ENCODE results near the gene SLC13A3. TPM values are rescaled to one million over a fixed set of nuclear protein-coding genes. Genes with fewer than 3 reads are reported as not detected.

SLC13A3 gene
- total RNA-seq, 1 experiment from 2014 or later, result 17.5 TPM

DNA sequence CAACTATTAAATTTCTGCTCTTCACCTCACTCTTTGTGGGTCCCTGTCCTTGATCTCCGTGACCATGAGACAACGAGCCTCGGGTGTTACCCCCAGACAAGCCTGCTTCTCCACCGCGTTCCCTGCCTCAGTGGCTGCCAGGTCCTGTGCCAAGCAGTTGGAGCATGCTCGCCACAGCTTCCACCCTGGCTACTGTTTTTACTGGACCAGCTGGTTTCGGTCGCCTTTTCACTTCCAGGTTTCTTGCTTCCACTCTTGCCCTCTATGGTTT is 32.3 kb upstream of the SLC13A3 start:
- Histone ChIP-seq H3K18ac (ENCODE audit: insufficient read length, low read depth, low read length) (no peak overlapping the region), H3K79me1 (ENCODE audit: insufficient read depth, low read depth, low read length, poor library complexity, severe bottlenecking) (peaks cover 7% of the 10 kb centered on the region), H3K23me2 (ENCODE audit: insufficient read length, low read depth, low read length, poor library complexity, severe bottlenecking) (peaks cover 10% of the 10 kb centered on the region), H3K79me2 (ENCODE audit: insufficient read depth, low read length) (peaks cover 12% of the 10 kb centered on the region; the same call in 1 of the 2 replicates), H2BK120ac (ENCODE audit: low read depth, low read length, poor library complexity, severe bottlenecking) (no peak overlapping the region), H3K23ac (ENCODE audit: insufficient read length, low read depth, low read length) (no peak overlapping the region), H3K27ac (ENCODE audit: insufficient read length, low read depth, low read length) (no peak overlapping the region), H2BK12ac (ENCODE audit: insufficient read length, low read depth, low read length) (no peak overlapping the region), H2AFZ (ENCODE audit: low read length) (no peak overlapping the region), H4K91ac (ENCODE audit: insufficient read length, low read depth, low read length) (no peak overlapping the region), H4K8ac (replicated peaks; ENCODE audit: insufficient read length, low read depth, low read length) (no peak overlapping the region), H3T11ph (ENCODE audit: low read length) (no peak overlapping the region), H4K5ac (ENCODE audit: insufficient read length, low read depth, low read length) (no peak overlapping the region), H3K9me3 (ENCODE audit: control insufficient read depth, low read depth, low read length) (no peaks in the 10 kb centered on the region), H2BK20ac (ENCODE audit: low read depth, low read length, poor library complexity, severe bottlenecking) (no peak overlapping the region), H2AK5ac (ENCODE audit: insufficient read length, low read length) (no peak overlapping the region), H3K56ac (ENCODE audit: insufficient read length, low read depth, low read length) (no peak overlapping the region), H3K4ac (ENCODE audit: low read depth, low read length) (no peak overlapping the region), H2BK5ac (ENCODE audit: insufficient read length, low read length) (no peak overlapping the region), H3K9ac (ENCODE audit: extremely low read depth, insufficient read length, low read length) (peak overlapping the region; percentile 68), H3K14ac (ENCODE audit: insufficient read depth, low read length) (peak overlapping the region; percentile 19; the same call in 1 of the 2 replicates), H2BK15ac (ENCODE audit: low read depth, low read length) (no peak overlapping the region), H3K4me2 (ENCODE audit: insufficient read depth, insufficient read length, low read length) (peak overlapping the region; percentile 83), H3K4me1 (ENCODE audit: insufficient read depth, low read length) (peaks cover 13% of the 10 kb centered on the region; the same call in 1 of the 2 replicates), H4K20me1 (ENCODE audit: control insufficient read depth, insufficient read depth, insufficient read length) (no peaks in the 10 kb centered on the region), H3K27me3 (ENCODE audit: insufficient read depth, low read length) (no peaks in the 10 kb centered on the region)
- TF ChIP-seq, protein P1, sequence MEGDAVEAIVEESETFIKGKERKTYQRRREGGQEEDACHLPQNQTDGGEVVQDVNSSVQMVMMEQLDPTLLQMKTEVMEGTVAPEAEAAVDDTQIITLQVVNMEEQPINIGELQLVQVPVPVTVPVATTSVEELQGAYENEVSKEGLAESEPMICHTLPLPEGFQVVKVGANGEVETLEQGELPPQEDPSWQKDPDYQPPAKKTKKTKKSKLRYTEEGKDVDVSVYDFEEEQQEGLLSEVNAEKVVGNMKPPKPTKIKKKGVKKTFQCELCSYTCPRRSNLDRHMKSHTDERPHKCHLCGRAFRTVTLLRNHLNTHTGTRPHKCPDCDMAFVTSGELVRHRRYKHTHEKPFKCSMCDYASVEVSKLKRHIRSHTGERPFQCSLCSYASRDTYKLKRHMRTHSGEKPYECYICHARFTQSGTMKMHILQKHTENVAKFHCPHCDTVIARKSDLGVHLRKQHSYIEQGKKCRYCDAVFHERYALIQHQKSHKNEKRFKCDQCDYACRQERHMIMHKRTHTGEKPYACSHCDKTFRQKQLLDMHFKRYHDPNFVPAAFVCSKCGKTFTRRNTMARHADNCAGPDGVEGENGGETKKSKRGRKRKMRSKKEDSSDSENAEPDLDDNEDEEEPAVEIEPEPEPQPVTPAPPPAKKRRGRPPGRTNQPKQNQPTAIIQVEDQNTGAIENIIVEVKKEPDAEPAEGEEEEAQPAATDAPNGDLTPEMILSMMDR (conservative IDR thresholded peaks at IDR 0.05), result no peak
- Mint-ChIP-seq H3K4me3 (peak overlapping the region; percentile 78 to 85), H3K36me3 (ENCODE audit: insufficient read depth in 1 of 3, low read depth in 3 of 3) (peaks cover 25 to 51% (median 47%) of the 10 kb centered on the region in 3 experiments), H3K27me3 (ENCODE audit: low read depth) (no peaks in the 10 kb centered on the region), H3K27ac (peak overlapping the region; percentile 63 to 97 (median 85)), H3K4me1 (peaks cover 63 to 64% of the 10 kb centered on the region in 2 experiments), H3K9me3 (peaks cover 0 to 3% of the 10 kb centered on the region in 2 experiments; a peak in 1 of 5 replicates)
- DNase-seq, result no peak
- no CpG with 5 or more reads among the region's 8 CpGs for WGBS (ENCODE audit: extremely low coverage, insufficient read length, low lambda C conversion rate)

All from H9 (cell line).